Stimulated activated CD8-positive, alpha-beta memory T cell treated with anti-CD3 and anti-CD28 coated beads, Interleukin-7, amount 100 ng/mL, for 48 hours (primary cell): ENCODE measurements around the gene CPNE2.
A peak's percentile ranks its signal among the peaks of the same experiment; 100 is the strongest.

Experiments
- DNase-seq, 2 donors: peaks; one replicate each; pipeline ENCODE4 v3.0.0-alpha.2; 2020; ENCODE audit warnings: low read depth in 1 of 2; ENCODE audit errors: extremely low read depth in 1 of 2

Gene CPNE2

DNA sequence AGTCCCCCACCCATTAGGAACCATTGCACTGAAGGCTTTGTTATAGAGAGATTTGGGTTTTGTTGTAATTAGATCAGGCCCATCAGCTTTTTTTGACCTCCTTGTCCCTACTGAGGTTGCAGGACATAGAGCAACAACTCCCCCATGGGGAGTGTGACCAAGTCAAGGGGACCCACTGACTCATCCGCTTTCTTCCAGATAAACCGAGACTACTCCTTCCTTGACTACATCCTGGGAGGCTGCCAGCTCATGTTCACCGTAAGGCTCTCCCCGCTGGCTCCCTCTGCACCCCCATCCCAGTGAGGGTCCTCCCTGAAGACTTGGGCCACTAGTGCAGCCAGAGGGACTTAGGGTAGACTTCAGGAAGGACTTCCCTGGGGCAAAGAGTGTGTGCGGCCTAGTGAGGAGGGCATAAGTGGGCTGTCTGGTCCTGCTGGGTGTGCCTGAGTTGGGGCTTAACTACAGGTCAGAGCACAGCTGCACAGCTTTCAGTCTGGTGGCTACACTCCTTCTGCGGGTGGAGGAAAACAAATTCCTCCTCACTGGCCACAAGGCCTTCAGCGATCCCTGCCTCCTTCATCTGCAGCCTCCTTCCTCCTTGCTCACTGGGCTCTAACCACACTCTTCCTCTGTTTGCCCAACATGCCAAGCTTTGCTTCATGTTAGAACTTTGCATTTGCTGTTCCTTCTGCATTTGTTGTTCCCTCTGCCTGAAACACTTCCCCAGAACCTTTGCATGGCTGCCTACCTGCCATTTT lies 31.0 kb downstream of the CPNE2 start:
- no peak for DNase-seq

DNA sequence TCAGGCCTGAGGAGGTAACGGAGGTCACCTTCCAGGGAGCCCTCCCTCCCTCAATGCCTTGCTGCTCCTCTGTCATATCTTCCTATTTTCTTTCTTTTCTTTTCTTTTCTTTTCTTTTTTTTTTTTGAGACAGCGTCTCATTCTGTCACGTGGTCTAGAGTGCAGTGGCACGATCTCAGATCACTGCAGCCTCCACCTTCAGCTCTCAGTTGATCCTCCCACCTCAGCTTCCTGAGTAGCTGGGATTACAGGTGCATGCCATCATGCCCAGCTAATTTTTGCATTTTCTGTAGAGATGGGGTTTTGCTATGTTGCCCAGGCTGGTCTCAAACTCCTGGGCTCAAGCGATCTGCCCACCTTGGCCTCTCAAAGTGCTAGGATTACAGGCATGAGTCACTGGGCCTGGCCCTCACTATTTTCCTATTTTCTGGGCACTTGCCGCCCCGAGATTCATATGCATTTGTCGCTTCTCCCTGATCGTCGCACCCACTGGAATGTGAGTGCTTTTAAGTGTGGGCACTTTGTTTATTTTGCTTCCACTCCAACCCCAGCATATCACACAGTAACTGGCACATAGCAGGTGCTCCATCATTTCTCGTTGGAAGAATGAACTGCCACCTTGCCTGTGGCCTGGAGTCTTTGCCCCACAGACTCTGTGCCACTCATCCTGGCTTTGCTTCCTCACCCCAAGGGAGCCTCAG lies 31.7 kb downstream of the CPNE2 start:
- no peak for DNase-seq

DNA sequence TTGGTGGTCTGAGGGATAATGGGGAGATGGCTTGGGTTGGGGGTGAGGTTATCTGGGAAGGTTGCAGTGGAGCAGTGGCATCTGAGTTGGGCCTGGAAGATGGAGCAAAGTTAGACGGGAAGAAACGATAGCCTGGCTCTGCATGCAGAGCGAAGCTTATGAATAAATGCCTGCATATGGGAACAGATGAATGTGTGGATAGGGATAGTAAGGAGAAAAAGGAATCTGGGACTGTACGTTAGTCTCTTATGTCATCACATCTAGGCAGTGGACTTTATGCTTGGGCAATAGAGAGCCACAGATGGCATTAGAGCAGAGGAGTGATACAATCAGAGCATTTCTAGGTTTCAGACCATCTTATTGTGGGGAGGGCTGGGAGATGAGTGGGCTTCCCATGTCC lies 33.0 kb downstream of the CPNE2 start:
- no peak for DNase-seq

DNA sequence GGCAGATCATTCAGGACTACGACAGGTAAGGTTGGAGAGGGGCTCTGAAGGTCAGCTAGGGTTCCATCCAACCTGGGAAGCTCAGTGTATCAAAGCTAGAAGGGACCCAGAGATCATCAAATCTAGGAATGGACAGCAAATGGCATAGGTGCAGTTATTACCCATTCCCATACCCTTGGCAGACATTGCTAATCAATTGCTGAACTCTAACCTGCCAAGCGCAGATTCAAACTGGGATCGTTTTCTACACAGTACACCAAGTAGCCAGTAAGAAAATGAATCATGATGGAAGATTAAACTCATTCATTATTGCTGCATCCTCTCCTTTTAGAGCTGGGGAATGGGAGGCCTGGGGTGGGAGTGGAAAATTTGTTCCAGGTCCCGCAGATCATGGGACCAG lies 33.6 kb downstream of the CPNE2 start:
- no peak for DNase-seq

DNA sequence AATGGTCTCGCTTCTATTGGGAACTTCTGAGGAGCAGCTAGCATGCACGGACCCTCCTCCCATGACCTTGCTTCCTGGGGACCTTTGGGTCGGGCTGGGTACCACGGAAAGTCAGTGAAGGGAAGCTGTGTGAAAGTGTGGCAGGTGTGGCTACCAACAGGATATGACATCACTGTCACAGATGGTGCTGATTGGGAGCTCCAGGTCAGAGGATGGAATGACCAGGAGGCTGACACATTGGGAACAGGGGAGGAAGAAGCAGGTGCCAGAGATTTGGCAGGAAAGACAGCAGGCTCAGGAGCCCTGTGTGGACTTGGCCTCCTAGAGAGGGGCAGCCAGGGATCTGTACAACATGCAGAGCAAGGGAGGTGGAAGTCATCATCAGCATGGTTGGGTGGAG lies 34.0 kb downstream of the CPNE2 start:
- no peak for DNase-seq

DNA sequence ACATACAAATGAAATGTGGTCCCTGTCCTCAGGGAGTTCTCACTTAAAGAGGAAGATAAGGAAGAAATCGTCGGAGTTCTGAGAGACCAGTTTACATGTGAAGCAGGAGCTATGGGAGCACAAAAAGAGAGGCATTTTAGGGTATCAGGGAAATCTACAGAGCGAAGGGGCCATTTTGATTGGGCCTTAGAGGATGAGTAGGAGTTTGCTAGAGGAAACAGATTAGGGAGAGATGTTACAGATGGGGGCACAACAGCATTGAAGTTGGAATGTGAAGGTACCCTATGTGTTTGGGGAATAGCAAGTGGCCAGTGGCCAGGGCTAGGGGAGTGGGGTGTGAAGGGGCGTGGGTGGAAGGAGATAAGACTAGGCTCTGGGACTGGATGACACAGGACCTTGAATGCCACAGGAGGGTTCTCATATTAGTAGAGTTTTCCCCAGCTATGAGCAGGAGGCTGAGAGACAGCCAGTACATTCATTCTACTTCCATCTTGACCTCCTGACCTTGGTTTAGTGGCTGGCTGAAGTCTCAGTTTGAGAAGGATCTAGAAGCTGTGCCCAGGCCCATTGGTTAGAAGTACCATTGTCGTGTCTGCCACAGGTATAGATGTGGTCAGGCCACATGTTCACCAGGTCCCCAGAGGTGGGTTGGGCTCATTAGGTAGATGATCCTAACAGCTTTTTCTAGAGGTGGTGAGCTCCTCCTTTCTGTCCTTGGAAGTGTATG lies 34.8 kb downstream of the CPNE2 start:
- no peak for DNase-seq

DNA sequence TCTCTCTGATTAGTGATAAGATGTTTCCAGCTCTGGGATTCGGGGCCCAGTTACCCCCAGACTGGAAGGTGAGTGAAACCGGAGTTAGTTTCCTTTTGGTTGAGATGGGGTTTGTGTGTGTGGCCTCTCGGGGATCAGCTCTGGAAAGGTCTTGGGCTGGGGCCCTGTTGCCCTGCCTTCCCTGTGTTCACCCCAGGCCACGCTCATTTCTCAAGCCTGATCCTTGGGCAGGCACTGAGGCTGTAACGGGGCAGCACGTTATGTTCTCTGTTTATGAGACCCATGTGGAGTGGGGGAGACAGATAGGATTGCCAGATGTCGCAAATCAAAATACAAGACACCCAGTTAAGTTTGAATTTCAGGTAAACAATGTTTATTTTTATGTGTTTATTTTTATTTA lies 35.5 kb downstream of the CPNE2 start:
- DNase-seq = no peak

DNA sequence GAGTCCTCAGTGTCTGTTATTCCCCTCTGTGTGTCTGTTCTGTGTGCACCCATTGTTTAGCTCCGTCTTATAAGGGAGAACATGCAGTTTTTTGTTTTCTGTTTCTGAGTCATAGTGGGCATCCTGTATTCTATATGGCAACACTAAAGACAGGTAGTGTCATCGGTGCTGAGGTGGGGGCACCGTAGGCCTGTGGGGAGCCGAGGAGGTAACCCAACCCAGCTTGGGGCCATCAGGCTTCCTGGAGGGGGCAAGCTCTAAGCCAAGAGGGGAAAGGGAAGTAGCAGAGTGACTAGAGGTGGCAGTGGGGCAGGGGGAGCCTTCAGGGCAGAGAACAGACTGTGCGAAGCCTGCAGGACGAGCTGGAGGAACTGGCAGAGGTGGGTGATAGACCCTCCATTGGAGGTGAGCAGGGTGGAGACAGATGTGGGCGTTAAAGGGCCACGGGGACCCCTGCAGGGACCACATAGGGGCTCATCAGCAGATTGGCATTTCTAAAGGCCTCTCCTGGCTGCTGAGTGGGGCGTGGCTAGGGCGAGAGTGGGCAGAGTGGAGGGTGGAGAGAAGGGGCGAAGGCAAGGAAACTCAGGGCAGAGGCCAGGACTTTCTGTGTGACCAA lies 36.5 kb downstream of the CPNE2 start:
- peak in 1 of 2 donors; percentile 62 for DNase-seq

DNA sequence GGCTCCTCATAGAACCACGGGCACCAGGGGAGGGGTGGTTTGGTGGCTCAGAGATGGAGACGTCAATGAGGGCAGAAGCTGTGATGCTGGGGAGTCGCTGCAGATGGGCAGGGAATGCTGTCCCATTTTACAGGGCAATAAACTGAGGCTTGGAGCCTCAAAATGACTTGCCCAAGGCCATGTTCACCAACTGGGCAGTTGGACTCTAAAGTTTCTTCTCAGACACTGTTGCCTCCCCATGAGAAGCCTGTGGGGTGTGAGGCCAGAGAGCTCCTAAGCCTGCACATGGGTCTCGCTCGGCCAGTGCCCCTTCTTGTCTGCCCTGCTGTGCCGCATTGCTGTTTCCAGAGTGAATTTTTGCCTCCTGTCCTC lies 38.6 kb downstream of the CPNE2 start:
- DNase-seq = no peak

DNA sequence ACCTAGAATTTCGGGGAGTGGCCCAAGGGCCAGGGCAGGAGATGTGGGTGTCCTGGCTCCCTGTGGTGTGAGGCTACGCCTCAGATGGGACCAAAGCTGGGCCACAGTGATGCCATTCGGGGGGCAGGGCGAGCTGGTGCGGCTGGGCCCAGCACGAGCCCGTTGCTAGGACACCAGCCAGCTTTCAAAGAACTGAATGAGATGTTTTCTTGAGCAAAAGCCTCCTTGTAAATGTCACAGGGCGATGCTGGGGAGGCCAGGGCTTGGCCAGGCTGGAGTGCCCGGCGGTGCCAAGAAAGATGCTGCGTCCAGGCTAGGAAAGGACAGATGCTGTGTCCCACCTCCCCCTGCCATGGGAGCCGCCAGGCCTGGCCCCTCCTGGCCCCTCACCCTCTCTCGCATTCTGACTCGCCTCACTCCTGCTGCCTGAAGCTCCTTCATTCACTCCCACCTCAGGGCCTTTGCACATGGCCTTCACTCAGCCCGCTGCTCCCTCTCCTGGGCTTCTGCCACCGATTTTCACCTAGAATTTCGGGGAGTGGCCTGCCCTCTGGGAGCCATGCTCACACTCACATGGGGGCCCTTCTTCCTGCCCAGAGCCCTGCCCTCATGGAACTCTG lies 39.1 kb downstream of the CPNE2 start:
- DNase-seq = no peak

DNA sequence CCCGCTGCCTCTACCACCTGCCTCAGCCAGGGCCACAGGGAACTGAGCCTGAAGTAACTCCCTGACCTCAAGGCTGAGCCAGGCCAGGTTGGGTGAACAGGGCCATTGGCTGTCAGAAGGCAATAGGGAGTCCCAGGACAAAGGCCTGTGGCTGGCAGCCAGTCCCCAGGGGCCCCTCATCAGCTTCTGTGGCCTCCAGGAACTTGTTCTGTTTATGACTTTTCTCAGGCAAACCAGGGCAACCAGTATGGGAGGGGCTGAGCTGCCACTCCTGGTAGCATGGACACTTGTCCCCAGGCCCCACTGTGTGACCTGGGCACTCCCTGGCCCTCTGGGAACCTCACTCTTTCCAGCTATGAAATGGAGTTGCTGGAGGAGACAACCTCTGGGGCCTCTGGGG lies 40.1 kb downstream of the CPNE2 start:
- no peak for DNase-seq

DNA sequence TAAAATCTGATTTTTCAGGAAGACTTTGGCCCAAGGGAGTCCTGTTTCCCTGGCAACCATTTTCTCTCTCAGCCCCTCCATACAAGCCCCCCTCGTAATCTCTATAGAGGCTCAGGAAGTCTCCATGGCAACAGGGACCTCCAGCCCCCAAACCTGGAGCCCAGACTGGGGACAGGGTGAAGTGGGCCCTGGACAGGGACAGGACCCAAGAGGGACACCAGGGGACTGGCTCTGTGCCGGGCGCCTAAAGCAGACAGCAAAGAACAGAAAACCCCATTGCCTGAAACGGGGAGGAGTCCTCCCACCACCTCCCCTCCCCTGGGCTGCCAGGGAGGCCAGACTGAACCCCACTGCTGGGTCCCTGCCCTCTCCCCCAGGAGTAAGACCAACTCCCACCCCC lies 40.6 kb downstream of the CPNE2 start:
- no peak for DNase-seq

DNA sequence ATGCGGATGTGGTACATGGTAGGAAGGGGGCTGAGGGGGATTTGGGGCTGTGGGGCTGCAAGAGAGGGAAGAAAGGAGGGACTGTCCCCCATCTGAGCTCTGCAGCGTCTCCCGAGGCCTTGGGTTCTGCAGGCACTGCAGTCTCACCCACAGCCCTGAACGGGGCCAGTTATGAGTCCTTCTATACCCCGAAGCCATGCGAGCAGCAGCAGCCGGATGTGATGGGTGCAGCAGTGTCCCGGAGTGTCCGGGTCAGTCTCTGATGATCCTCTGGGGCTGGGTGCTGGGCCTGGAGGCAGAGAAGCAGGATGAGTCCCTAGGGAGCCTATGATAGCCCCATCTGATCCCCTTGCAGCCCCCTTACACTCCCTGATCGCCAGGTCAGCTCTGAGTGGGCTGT lies 41.5 kb downstream of the CPNE2 start:
- DNase-seq = no peak

DNA sequence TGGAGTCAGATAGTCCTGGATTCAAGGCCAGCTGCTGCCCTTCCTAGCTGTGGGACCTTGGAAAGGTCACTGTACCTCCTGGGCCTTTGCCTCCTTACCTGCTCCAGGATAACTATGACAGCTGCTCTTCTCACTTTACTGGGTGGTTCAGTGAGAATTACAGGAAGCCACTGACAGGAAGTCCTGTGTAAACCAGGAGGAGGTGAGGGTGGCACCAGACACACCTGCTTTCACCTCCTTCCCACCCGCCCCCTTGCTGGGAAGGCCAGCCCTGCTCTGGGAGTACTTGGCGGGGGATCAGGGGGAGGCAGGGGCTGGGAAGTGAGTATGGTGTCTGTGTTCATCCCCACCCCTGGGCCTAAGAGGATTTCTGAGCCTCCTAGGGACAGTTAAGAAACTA lies 42.6 kb downstream of the CPNE2 start:
- DNase-seq = no peak

DNA sequence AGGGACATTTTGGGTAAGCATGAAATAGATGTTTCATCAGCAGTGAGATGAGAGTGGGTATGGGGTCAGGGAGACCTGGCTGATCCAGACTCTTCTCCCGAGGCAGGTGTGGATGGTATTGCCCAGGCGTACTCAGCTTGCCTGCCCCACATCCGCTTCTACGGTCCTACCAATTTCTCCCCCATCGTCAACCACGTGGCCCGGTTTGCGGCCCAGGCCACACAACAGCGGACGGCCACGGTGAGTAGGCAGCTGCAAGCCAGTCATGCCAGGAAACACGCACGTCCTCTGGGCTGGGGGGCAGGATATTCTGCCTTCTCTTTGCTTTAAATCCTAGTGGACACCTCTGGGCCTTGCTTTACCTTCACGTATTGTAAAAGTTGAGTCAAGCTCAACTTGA lies 44.7 kb downstream of the CPNE2 start:
- DNase-seq = no peak

DNA sequence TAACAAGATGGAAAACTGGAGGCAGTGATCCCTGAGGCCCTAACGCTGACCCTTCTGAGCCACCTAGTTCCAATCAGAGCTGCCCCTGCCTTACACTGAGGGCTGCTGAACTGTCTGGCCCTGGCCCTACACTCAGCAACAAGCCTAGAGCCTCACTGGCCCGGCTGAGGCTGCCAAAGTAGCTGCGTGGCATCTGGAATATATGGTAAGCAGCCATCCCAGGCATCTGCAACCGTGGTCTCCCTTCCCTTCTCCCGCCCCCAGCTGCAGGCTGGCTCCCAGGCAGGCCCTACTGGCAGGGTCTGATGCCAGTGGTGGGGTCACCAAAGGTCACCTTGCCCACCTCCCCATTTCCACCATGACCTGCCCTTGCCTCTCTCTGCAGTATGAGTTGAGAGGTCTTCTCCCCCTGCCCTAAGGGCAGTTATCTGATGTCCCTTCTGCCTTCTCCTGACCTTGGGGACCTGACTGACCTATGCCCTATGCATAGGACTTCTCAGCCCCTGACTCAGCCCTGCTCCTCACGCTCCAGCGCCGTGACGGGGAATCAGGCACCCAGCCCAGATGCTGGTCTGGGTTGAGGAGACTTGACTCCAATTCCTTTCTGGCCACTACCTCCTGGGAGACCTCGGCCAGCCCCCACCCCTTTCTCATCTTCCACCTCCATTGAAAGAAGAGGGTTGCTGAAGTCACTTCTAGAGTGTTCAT lies 45.3 kb downstream of the CPNE2 start:
- DNase-seq = no peak

DNA sequence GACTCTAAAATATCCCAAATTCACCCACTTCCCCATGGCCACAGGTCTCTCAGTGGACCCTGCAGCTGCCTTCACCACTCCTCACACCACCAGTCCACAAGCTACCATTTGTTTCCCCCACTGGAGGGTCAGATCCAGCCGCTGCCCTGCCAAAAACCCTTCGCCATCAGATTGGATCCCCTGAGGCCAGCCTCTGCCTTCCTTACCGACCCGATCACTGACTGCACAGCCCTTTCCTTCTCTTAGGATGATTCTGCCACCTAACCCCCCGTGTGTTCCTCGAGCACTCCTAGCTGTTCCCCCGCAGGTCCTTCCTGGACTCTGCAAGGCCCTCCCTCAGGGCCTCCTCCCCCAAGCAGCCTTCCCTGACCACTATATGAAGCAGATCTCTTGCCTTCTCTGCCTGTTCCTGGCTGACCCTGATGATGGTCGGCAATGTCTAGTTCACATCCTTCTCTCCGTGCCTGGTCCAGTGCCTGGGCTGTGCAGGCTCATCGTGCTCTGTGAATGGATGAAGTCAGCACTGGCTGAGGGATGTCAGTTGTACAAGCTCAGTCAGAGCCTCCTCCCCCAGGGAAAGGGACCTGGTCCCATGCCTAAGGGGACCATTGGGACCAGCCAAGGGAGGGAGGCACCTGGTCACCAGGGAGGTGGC lies 46.0 kb downstream of the CPNE2 start:
- no peak for DNase-seq

DNA sequence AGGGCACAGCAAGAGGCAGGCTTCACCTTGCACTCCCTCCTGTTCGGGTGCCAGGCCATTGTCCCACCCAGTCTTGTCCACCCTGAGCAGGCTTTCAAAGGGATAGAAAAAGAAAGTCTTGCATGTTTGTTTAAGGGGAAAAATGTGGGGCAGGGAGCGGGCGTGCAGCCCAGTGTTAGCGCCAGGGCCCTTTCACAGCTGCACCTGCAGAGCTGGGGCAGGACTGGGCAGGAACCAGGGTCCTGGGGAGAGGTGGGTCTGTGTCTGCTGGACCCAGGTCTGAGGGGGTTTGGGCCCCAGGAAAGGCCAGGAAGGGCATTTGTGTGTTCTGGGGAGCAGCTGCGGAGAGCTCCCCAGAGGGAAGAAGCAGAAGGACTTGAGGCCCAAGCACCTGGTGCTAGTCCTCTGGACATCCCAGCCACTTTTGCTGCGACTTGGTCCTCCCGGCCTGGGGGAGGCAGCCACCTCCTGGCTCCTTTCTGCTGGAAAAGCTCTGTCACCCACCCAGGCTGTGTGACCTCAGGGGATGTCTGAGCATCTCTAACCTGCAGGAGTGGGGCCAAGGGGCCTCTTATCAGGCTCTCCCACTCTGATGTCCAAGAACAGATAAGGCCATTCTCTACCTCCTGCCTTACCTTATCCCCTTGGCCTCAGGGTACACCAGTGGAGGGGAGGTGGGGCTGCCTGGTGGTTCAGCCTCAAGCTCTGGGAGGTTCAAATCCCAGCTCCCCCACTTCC lies 48.7 kb downstream of the CPNE2 start:
- DNase-seq = no peak
